NOMO-1 (cell line): ENCODE measurements around the gene FOXK2.
A peak's percentile ranks its signal among the peaks of the same experiment; 100 is the strongest.

ENCODE experiments used
- DNase-seq, 2 experiments: peaks; one replicate each; lab custom pipeline; 2025; ENCODE audit not compliant: unreplicated experiment in 2 of 2; lab: John Stamatoyannopoulos, UW

FOXK2 gene

DNA sequence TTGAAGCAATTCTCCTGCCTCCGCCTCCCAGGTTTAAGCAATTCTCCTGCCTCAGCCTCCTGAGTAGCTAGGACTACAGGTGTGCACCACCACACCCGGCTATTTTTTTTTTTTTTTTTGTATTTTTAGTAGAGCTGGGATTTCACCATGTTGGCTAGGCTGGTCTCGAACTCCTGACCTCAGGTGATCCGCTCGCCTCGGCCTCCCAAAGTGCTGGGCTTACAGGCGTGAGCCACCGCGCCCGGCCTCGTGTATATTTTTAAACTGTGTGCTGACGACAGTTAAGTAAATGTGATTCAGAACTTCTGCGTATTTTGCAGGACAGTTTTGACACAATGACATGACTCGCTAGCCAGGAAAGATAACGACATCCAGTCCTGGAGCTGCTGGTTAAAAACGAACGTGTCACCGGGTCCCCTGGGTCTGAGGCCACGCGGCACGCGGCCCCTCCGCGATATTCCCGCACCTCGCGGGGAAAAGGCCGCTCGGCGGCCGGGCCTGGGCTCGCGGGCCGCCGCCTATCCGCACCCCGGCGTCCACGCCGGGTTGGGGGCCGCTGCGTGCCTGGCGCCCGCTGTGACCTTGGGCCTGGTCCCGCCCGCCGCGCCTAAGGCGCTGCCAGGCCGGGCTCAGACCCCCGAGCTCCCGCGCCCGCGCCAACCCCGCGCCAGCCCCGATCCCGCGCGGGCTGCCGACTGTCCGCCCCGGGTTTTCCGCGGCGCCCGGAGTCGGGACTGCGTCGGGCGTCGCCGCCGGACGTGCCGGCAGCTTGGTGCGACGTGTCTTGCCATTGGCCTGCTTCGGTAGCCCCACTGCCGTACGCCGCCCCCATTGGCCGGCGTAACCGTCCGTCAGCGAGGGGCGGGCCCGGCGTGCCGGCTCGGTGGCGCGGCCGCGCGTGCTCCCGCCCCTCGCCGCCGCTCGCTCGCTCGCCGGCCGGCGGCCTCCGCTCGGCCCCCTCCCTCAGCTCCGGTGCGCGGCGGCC lies at the start of gene FOXK2:
FOXK2 (plus strand) TSS at position 907 of the 985 bp plus-strand sequence. CDS start 157 bp downstream, outside the sequence.
- DNase-seq: peak; percentile 88 to 93

DNA sequence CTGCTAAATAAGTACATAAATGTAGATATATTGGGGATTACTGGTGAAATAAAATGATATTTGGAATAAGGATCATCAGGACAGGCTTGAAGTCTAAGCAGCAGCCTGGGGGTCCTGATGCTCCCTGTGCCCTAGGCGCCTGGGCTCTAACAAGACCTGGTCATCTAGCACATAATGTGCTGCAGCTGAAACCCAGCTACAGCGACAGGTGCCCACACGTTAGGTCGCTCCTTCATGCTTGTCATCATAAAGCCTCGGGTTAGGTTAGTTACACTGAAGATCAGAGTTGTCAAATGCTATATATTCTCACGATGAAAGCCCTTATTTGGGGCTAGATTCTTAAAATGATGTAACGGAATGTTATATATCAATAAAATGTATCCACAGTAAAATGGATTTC lies 49.5 kb upstream of the FOXK2 start:
- DNase-seq: no peak

DNA sequence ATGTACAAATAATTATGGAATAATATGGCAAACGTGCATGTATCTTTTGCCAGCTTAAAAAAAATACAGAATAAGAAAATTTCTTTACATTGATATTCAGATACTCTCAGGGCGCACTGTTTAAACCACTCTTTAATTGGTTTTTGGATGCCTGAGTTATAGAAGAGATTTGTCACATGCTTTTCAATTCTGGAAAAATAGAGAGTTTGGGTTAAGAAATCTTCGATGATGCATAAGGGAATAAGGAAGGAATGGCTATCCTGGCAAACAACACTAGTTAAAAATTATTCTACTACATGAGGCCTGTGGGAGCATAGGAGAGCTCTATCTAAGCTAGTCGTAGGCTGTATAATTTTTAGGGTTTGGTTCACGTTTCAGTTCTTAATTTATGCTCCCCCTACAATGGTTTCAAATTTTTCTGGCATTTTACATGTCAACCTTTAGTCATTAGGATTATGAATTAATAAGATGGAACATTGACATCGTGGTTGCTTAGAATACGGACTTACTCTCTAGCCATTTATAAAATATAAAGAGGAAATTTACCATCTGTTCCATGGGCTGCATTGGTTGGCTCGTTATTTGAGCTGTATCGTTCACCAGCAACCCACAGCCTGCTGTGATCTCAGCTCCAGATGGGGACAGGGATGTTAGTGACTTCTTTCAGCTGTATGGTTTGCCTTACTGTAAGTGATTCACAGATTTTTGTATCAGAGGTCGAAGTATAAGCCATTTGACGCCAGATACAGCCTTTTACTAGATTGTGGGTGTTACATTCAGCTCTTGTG lies 45.1 kb upstream of the FOXK2 start:
- DNase-seq: no peak

DNA sequence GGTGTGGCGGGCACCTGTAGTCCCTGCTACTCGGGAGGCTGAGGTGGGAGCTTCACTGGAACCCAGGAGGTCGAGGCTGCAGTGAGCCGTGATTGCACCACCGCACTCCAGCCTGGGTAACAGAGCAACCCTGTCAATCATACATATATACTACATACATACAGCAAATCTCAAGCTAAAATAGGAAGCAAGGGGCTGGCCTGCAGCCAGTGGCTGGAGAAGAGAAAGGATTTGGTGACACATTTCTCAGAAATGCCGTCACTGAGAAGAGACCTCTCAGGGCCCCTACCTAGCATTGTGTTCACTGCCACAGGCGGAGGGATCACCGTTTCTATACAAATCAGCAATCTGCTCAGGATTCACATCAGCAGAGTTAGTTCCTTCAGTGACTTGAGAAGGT lies 44.1 kb upstream of the FOXK2 start:
- DNase-seq: no peak

DNA sequence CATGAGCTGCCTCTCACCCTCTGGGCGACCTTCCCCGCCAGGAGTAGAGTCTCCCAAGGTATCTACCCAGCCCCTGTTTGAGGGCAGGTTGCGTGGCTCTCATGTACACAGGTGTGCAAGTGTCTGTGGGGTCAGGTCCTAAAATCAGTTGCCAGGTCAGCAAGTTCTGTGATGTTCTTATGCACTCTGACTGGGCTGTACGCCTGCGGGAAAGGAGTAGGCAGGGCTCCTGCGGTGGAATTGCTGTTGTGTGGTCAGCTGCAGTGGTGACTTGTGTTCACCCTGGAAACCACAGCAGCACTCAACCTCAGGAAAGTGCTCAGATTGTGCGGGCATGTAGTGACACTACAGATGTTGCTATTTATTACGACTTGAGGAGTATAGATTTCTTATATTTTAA lies 41.6 kb upstream of the FOXK2 start:
- no peak for DNase-seq

DNA sequence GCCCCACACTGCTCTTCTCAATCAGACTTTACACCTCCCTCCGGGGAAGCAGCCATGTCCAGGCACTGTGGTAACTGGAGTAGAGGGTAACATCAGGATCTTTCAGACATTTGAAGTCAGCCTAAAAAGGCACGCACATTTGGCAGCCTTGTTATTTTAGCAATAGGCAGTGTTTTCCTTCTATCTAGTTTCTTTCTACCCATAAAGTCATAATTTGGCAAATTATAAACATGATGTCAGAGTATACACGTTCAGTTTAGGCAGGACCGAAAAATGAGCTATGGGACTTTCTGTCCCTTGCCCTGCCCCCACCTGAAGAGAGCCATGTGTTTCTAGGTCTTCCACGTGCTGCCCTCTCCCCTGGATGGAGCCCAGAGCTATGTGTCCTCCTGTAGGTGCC lies 39.9 kb upstream of the FOXK2 start:
- DNase-seq: no peak

DNA sequence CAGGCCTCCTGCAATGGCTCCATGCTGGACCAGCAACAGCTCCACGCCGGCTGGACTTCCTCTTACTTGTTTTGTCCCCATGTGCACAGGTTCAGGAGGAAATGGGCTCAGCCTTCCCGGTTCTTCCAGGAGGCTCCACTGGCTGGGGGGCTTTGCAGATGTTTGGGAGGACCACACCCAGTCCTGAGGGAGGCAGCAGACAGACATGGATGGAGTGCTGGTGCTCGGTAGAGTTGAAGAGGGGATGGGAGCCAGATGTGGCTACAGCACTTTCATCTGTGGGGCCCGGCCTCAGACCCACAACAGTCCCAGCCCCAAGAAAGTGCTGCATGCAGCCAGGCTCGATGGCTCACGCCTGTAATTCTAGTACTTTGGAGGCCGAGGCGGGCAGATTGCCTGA lies 39.2 kb upstream of the FOXK2 start:
- DNase-seq: no peak

DNA sequence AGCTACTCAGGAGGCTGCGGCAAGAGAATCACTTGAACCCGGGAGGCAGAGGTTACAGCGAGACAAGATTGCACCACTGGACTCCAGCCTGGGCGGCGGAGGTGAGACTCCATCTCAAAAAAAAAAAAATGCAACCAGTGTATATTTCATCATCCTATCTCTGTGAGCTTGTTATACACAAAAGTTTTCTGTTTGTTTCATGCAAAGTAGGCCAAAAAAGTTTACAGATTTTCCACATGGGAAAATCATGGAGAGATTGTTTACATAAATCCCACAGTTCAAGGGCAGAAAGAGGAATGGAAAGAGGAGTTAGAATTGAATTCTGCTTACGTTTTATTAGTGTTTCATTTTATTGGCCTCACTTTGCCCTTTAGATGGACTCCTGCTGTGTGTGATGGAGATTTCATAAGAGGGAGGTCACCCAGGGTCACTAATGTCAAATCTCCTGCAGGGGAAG lies 36.3 kb upstream of the FOXK2 start:
- DNase-seq: no peak

DNA sequence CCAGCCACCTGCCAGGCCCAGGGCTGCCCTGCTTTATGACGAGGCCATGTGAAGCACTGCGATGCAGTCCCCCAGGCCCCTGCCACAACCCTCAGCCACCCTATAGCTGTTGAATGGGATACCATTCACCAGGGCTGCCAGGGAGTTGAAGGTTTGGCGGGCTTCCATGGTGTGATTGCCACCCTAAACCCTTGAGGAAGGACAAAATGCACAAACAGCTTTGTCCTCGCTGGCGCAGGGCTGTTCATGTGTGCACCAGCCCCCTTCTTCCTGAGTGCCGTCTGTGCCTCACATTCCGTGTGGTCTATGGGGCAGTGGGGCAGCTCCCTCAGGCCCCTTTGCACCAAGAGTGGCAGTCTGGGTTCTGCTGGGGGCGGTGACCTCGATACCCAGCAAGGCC lies 35.7 kb upstream of the FOXK2 start:
- no peak for DNase-seq

DNA sequence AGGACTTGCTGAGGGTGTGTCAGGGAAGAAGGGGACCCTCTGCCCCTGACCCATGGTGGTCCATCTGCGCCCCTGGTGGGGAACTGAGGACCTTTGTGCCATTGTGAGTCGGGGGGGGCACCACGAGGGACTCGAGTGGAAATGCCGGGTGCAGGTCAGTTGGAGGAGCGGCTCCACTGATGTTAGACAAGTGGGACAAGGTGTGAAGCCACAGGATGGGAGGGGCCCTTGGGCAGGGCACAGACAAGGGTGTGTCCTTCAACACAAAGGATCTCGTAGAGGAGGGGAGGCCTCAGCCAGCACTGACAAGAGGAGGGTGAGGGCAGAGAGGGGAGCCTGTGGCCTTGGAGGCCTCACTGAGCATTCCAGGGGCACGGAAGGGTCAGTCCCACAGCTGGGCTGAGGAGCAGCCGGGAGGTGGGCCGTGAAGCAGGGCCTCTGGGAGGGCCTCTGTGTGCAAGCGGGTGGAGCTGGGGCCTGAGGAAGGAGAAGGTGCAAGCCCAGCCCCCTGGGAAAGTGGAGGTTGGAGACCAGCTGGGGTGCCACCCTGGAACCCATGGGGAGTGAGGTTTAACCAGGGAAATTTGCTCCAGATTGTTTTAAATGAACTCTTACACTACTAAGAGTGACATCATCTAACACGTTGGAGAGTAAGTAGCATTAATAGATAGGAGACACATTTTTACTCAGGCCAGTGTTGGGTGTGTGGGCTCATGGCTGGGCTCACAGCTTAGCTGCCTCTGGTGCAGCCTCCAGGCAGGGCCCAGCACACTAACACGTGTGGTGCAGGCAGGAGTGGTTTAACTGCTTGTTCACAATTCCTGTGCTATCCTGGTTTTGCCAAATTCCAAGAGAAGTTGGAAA lies 33.1 kb upstream of the FOXK2 start:
- DNase-seq: no peak

DNA sequence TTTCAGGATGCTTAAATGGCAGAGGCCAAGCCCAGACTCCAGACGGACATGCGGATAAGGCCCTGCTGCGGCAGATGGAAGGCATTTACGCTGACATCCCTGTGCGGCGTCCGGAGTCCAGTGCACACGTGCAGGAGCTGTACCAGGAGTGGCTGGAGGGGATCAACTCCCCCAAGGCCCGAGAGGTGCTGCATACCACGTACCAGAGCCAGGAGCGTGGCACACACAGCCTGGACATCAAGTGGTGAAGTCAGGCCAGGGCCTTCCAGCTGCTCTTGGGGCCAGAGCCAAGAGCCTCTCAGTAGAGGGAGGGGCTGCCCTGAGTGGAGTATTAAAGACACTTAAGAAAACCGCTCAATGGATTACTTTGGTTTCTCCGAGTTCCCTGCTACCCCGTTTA lies 31.6 kb upstream of the FOXK2 start:
- DNase-seq: no peak

DNA sequence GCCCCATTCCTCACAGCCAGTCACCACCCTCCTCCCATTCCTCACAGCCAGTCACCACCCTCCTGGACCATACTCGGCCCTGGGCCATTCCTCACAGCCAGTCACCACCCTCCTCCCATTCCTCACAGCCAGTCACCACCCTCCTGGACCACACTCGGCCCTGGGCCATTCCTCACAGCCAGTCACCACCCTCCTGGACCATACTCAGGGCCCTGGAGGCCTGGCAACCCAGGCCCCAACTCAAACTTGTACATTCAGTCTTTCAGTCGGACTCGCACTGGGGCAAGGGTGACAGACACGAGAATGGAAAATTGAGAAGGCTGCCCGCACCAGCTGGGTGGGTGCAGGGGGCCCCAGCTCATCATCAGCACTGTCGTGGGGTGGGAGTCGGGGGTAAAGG lies 30.4 kb upstream of the FOXK2 start:
- DNase-seq: no peak

DNA sequence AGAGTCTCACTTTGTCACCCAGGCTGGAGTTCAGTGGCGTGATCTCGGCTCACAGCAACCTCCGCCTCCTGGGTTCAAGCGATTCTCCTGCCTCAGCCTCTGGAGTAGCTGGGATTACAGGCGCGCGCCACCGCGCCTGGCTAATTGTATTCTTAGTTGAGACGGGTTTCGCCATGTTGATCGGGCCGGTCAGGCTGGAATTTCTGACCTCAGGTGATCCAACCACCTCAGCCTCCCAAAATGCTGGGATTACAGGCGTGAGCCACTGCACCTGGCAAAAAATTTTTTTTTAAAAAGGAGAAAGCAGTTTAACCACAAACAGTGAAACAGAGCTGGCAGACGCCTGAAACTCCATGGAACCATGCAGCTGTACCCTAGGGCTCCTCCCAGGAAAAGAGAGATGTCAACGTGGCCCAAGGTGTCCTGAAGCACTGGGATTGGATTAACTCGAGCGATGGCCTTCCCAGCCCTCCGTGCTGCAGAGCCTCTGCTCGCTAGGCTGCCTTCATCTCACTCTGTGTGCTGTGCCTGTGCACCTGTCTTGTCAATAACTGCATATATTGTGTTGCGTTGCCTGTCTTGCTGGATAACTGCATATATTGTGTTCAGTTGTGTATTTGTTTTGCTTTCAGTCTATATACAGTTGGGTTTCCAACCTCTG lies 29.6 kb upstream of the FOXK2 start:
- no peak for DNase-seq

DNA sequence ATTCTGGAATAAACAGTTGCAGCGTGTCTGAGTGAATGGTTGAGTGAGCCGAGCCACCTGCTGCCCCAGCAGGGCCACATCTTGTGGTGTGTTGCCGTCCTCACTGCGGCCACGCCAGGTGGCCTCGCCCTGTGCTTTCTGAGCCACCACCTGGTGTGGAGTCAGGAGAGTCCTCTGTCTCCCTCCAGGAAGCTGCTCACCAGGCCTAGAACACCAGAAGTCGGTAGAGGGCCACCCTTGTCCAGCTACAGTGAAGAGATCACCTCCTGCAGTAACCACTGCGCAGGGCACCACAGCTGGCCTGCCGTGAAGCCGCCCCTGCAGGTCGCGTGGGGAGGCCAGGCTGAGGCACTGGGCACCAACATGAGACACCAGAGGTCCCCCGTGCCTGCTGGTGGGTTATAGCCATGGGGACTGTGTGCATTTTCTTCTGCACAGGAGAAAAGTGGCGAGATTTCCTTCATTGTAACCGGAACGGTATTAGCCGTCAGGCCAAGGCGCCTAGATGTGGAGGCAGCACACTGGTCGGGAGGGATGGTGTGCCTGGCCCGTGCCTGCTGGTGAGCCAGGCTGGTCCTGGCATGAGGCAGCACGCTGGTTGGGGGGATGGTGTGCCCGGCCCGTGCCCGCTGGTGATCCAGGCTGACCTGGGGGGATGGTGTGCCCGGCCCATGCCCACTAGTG lies 28.9 kb upstream of the FOXK2 start:
- DNase-seq: no peak

DNA sequence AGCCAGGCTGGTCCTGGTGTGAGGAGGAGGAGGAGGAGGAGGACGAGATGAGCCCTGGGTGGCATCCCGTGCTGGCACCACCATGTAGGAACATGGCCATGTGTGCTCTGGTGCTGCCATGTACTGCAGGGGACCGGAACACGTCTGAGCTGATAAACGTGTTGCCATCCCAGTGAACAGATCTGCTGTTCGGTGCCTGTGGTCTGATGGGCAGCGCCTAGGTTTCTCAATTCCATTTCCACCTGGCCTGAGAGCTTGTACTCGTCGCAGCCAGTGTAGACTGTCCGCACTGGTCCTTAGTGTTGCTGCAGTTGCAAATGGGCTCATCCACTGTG lies 28.4 kb upstream of the FOXK2 start:
- no peak for DNase-seq

DNA sequence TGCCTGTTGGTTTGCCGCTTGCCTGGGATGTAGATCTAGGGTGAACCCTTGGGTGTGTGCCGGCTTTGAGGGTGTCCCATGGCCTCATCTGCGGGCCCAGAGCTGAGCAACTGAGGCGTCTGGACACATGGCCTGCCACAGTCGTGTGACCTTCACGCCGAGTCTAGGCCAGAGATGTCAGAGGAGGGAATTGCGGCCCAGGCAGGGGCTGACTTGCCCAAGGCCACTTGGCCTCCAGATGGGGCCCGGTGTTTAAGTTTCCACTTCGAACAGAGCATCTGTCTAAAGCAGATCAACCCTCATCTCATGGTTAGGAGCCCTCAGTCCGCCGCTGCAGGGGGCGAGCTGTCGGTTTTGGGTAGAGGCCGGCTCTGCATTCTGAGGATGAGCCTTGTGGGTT lies 28.0 kb upstream of the FOXK2 start:
- no peak for DNase-seq

DNA sequence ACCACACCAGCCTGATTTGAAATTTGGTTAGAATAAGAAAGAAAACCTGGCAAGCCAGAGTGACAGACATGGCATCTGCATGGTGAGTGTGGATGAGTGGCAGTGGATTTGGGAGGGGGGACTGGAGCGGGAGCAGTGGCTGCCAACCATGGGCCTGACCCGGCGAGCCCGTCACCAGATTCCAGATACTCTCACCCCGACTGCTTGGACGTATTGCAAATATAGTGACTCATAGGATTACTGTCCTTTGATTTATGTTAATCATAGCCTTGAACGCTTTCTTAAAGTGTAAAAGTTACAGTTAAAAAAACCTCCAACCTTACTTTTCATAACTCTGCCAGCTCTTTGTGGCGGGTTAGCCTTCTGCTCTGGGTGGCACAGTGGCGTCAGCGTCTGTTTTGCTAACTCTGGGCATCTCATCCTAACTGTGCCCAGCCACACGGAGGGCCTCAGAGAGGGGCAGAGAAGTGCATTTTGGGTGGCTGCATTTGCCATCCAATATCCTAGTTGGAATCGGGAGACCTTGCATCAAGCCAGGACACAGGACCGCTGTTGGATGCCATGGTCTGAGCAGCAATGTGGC lies 26.8 kb upstream of the FOXK2 start:
- DNase-seq: no peak

DNA sequence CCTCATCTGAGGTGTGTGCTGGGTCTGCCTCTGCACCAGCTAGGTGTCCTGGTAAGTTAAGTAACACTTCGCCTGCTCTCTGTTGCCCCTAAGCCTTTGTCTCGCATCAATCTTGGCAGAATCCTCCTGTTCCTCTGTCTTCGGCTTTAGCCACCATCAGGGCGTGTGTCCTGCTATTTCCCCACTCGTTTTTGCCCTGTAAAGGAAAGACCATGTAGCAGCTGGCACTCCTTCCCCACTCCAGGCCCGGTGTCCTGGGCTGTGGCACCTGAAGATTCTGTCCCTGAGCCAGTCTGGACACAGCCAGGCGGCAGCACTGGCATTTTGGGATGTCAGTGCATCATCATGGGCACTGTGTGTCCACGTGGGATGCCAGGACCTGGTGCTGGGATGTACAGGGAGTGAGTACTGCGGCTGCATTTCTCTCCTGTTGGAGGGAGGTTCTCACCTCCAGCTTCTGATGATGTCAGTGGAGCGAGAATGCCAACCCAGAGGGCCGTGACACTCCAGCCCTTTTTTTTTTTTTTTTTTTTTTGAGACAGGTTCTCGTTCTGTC lies 26.2 kb upstream of the FOXK2 start:
- DNase-seq: no peak
